SU-DHL-6 (cell line): ENCODE measurements around the gene RNF150.

Source experiments
- EZH2phosphoT487 ChIP-seq: fragments of 200-600 bp; sonication (generic), shearing (Covaris generic); conservative IDR thresholded peaks from 2 replicates; pipeline ENCODE4 v1.6.1; 2018; ENCODE audit warnings: mild to moderate bottlenecking, antibody characterized with exemption, low read length, moderate library complexity, mixed read lengths
- TF ChIP-seq, protein P1 (sequence below): fragments of 200-600 bp; sonication (generic); IDR thresholded peaks from one replicate; pipeline ENCODE4 v1.5.1; 2017; ENCODE audit warnings: antibody characterized with exemption, mild to moderate bottlenecking, low read length, moderate library complexity; ENCODE audit not compliant: insufficient read depth, poor library complexity, severe bottlenecking

DNA sequence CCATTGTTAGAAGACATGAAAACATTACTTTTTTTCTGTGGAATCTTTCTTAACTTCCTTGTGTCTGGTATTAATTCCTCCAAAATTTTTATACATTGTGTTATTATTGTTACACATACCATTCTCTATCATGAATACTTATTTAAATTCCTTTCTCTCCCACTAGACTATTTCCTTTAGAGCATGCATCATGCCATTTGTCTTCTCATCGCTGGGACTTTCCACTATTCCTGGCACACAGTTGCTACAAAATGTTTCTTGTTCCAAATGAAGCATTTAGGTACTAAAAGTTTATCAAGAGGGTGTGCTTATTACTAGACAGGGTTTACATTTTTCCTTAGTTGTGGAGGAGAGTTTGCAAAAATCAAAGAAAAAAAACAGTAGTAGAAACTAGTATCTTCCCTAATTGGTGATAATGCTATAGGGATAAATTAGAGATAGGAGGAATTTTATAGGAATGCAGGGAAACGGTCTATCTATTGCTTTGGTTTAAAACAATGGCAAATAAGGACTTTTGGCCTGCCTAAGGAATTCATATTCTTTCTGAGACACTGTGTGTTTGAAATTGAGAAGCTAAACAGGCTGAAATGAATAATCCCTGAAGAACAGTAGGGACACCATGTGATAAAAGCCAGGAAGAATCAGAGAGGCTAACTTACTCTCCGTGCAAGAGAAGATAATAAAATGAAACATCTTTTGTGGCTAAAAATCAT is 189.6 kb downstream of the RNF150 start:
- TF ChIP-seq, protein P1, sequence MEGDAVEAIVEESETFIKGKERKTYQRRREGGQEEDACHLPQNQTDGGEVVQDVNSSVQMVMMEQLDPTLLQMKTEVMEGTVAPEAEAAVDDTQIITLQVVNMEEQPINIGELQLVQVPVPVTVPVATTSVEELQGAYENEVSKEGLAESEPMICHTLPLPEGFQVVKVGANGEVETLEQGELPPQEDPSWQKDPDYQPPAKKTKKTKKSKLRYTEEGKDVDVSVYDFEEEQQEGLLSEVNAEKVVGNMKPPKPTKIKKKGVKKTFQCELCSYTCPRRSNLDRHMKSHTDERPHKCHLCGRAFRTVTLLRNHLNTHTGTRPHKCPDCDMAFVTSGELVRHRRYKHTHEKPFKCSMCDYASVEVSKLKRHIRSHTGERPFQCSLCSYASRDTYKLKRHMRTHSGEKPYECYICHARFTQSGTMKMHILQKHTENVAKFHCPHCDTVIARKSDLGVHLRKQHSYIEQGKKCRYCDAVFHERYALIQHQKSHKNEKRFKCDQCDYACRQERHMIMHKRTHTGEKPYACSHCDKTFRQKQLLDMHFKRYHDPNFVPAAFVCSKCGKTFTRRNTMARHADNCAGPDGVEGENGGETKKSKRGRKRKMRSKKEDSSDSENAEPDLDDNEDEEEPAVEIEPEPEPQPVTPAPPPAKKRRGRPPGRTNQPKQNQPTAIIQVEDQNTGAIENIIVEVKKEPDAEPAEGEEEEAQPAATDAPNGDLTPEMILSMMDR: no peak
- no peak for TF ChIP-seq EZH2phosphoT487
